ENCODE measurements around the gene SHTN1.

The SHTN1 gene

GRCh38 chr10:116990276-116990800, 14.6 kb downstream of the SHTN1 start:
- no peak for TF ChIP-seq CTCF (IDR thresholded peaks at IDR 0.05; ENCODE audit: control insufficient read depth, insufficient read depth, low read depth, low read length, missing control alignments)

GRCh38 chr10:116989439-116989838, 15.5 kb downstream of the SHTN1 start:
- H3K4me3 ChIP-seq (ENCODE audit: control insufficient read depth, low read depth, low read length) = no peak overlapping the region
- TF ChIP-seq CTCF (IDR thresholded peaks at IDR 0.05; ENCODE audit: control insufficient read depth, insufficient read depth, low read depth, low read length, missing control alignments) = no peak
- no peak for DNase-seq (ENCODE audit: low read depth)

More at GRCh38 chr10:116990276-116990800, 14.6 kb downstream of the SHTN1 start:
- H3K4me3 ChIP-seq (ENCODE audit: control insufficient read depth, low read depth, low read length) = no peak overlapping the region
- no peak for DNase-seq (ENCODE audit: low read depth)

GRCh38 chr10:116988311-116988710, 16.7 kb downstream of the SHTN1 start:
- H3K4me3 ChIP-seq (ENCODE audit: control insufficient read depth, low read depth, low read length) = no peak overlapping the region
- no peak for TF ChIP-seq CTCF (IDR thresholded peaks at IDR 0.05; ENCODE audit: control insufficient read depth, insufficient read depth, low read depth, low read length, missing control alignments)
- no peak for DNase-seq (ENCODE audit: low read depth)

- H3K4me3 ChIP-seq (ENCODE audit: control insufficient read depth, low read depth, low read length) = no peak overlapping the region
- TF ChIP-seq CTCF (IDR thresholded peaks at IDR 0.05; ENCODE audit: control insufficient read depth, insufficient read depth, low read depth, low read length, missing control alignments) = no peak
- no peak for DNase-seq (ENCODE audit: low read depth)
These were observed 19.4 kb downstream of the SHTN1 start for GRCh38 chr10:116985611-116986010.

GRCh38 chr10:116984202-116984990, 20.6 kb downstream of the SHTN1 start:
- no peak for TF ChIP-seq CTCF (IDR thresholded peaks at IDR 0.05; ENCODE audit: control insufficient read depth, insufficient read depth, low read depth, low read length, missing control alignments)
- no peak for DNase-seq (ENCODE audit: low read depth)
- no peak overlapping the region for H3K4me3 ChIP-seq (ENCODE audit: control insufficient read depth, low read depth, low read length)

GRCh38 chr10:116980041-116980440, 24.9 kb downstream of the SHTN1 start:
- no peak overlapping the region for H3K4me3 ChIP-seq (ENCODE audit: control insufficient read depth, low read depth, low read length)
- no peak for DNase-seq (ENCODE audit: low read depth)
- TF ChIP-seq CTCF (IDR thresholded peaks at IDR 0.05; ENCODE audit: control insufficient read depth, insufficient read depth, low read depth, low read length, missing control alignments) = no peak
